Ovary (tissue), 9 donors: ENCODE results near the gene FOXO1. TPM values are rescaled to one million over a fixed set of nuclear protein-coding genes. Genes with fewer than 3 reads are reported as not detected.

Experiments used
- DNase-seq, 5 donors: peaks; one replicate each; pipeline ENCODE4 v3.0.0-alpha.2; 2019 to 2020
- H3K27ac ChIP-seq, 2 donors: fragments of 200-600 bp; one replicate each; pipeline versions ENCODE4 v1.5.1 to v1.8.0; 2019 to 2022
- H3K27me3 ChIP-seq: fragments of 200-600 bp; one replicate; pipeline ENCODE4 v1.8.0; 2022
- H3K36me3 ChIP-seq: fragments of 200-600 bp; sonication (generic); one replicate; pipeline ENCODE4 v1.5.1; 2019
- H3K4me1 ChIP-seq: one replicate; pipeline ENCODE4 v1.8.1; 2013; ENCODE audit warnings: mild to moderate bottlenecking, moderate library complexity; ENCODE audit not compliant: insufficient read depth
- H3K4me3 ChIP-seq: fragments of 200-600 bp; sonication (generic); one replicate; pipeline ENCODE4 v1.5.1; 2017
- H3K9me3 ChIP-seq, 2 donors: fragments of 200-600 bp in 1 of 2; sonication (generic) in 1 of 2; one replicate each; pipeline versions ENCODE4 v1.5.1 to v1.8.1; 2013 to 2019; ENCODE audit warnings: mild to moderate bottlenecking in 1 of 2, moderate library complexity in 1 of 2
- CTCF ChIP-seq, 3 donors: fragments of 450-650 bp in 2 of 3; fragments of 200-600 bp in 1 of 3; IDR thresholded peaks; one replicate each; pipeline versions ENCODE4 v1.5.1 to v1.8.0; 2016 to 2022; ENCODE audit warnings: antibody characterized with exemption in 3 of 3, mild to moderate bottlenecking in 1 of 3
- EP300 ChIP-seq: sonication (generic); formaldehyde crosslinking; IDR thresholded peaks from one replicate; pipeline ENCODE4 v1.6.1; 2017; ENCODE audit warnings: antibody characterized with exemption
- POLR2A ChIP-seq: fragments of 450-650 bp; IDR thresholded peaks from one replicate; pipeline ENCODE4 v1.6.1; 2017; ENCODE audit warnings: antibody characterized with exemption, mild to moderate bottlenecking, moderate library complexity
- whole genome bisulfite sequencing, 3 donors: extraction: QIAGEN DNeasy Blood & Tissue Kit in 1 of 3; methylation state at CpG; one replicate each; pipeline versions ENCODE4 v1.1.5 to v1.1.7; 2013 to 2017; 5-methylcytosine and 5-hydroxymethylcytosine counted together
- intact Hi-C, 4 donors: fragments of 100-400 bp; cut with DNase I; formaldehyde crosslinking; loops; one replicate each; pipeline versions ENCODE4 v1.11.0 to v1.15.1; 2022 to 2023
- polyA plus RNA-seq, 2 donors: library from polyadenylated mRNA; stranded (reverse); fragments of 200-250 nt in 1 of 2; fragments of 350-450 nt in 1 of 2; fragmentation: Illumina TruSeq in 1 of 2; extraction: RNeasy Lipid Tissue Mini Kit (QIAGEN cat#74804) in 1 of 2; gene quantifications; one replicate each; pipeline ENCODE4 v1.2.3, GENCODE V29; 2013 to 2014
- total RNA-seq, 7 donors: library from RNA; depleted of rRNA in 2 of 7; stranded (reverse); fragments of >200 nt in 2 of 7; fragmentation: NEBNext Ultra II Directional in 3 of 7; extraction: Animal tissue kit (Norgen Biotek cat#: 25700) in 3 of 7; gene quantifications; one replicate each; pipeline versions ENCODE4 v1.1.0 to v1.2.4, GENCODE V29; 2016 to 2023
- donor health status: DM: no; HTN: no; CAD: no; lungs with moderate emphysema.
- donor health status: DM: no; HTN: no; CAD: no.
- donor health status: Bipolar disorder and iron deficiency.
- donor health status: DM: yes; HTN: yes; CAD: no.
- donor health status: DM: no; HTN: no; CAD: no.
- donor health status: DM: yes; HTN: yes; CAD: no.

Gene FOXO1
- total and polyA plus RNA-seq, 9 donors, result 51.5 to 157 (median 107) TPM

GRCh38 chr13:40549500-40550094, 116.8 kb downstream of the FOXO1 start:
- no peak overlapping the region for H3K4me3 ChIP-seq
- no peak overlapping the region for H3K27ac ChIP-seq
- H3K27me3 ChIP-seq, result no peaks in the 10 kb centered on the region
- H3K36me3 ChIP-seq, result no peaks in the 10 kb centered on the region
- H3K9me3 ChIP-seq, result no peaks in the 10 kb centered on the region
- no peak for DNase-seq
- peaks cover 25% of the 10 kb centered on the region for H3K4me1 ChIP-seq
- TF ChIP-seq CTCF (IDR thresholded peaks at IDR 0.05) (no peak), POLR2A (no peak), EP300 (no peak)
- intact Hi-C loops, result no loop called here

- peak overlapping the region in 1 of 2 donors; percentile 10 for H3K27ac ChIP-seq
- H3K36me3 ChIP-seq, result no peaks in the 10 kb centered on the region
- intact Hi-C loops, result no loop called here
- WGBS, 3 donors, result 25 to 40% (median 27%) methylated on average over 2 of the region's 2 CpGs
- peaks cover 18% of the 10 kb centered on the region for H3K4me1 ChIP-seq
- TF ChIP-seq EP300 (no peak), CTCF (IDR thresholded peaks at IDR 0.05) (no peak), POLR2A (no peak)
- no peak overlapping the region for H3K4me3 ChIP-seq
- no peak for DNase-seq
- H3K27me3 ChIP-seq, result no peaks in the 10 kb centered on the region
- H3K9me3 ChIP-seq, result no peaks in the 10 kb centered on the region
Observed at GRCh38 chr13:40547591-40548315, 118.7 kb downstream of the FOXO1 start.

GRCh38 chr13:40546047-40546446, 120.4 kb downstream of the FOXO1 start:
- DNase-seq, result no peak
- H3K4me1 ChIP-seq, result peaks cover 11% of the 10 kb centered on the region
- H3K36me3 ChIP-seq, result no peaks in the 10 kb centered on the region
- H3K27ac ChIP-seq, result no peak overlapping the region
- no peaks in the 10 kb centered on the region for H3K27me3 ChIP-seq
- 77 to 82% (median 79%) methylated on average over 7 of the region's 7 CpGs for WGBS, 3 donors
- no peak overlapping the region for H3K4me3 ChIP-seq
- no peaks in the 10 kb centered on the region for H3K9me3 ChIP-seq
- TF ChIP-seq CTCF (IDR thresholded peaks at IDR 0.05), result no peak
- no peak for TF ChIP-seq POLR2A
- TF ChIP-seq EP300, result no peak
- intact Hi-C loops, result no loop called here

- DNase-seq, result no peak
- 48 to 52% (median 50%) methylated on average over 8 of the region's 8 CpGs for WGBS, 3 donors
- no peaks in the 10 kb centered on the region for H3K9me3 ChIP-seq
Observed at GRCh38 chr13:40540328-40541044, 126.0 kb downstream of the FOXO1 start.

More at GRCh38 chr13:40540328-40541044, 126.0 kb downstream of the FOXO1 start:
- Histone ChIP-seq H3K4me3 (no peak overlapping the region), H3K4me1 (no peaks in the 10 kb centered on the region), H3K27me3 (no peaks in the 10 kb centered on the region), H3K36me3 (no peaks in the 10 kb centered on the region), H3K27ac (no peak overlapping the region)
- TF ChIP-seq POLR2A, result no peak
- no peak for TF ChIP-seq EP300
- no peak for TF ChIP-seq CTCF (IDR thresholded peaks at IDR 0.05)
- intact Hi-C loops, result no loop called here
